CD4-positive, CD25-positive, alpha-beta regulatory T cell (primary cell): ENCODE results near the gene INHBE. TPM values are rescaled to one million over a fixed set of nuclear protein-coding genes. Genes with fewer than 3 reads are reported as not detected.

Source experiments
- ATAC-seq, 2 donors: fragments of 150-1000 bp; cut with Tn5 transposase; one replicate each; pipeline ENCODE4 v1.10.0; 2021; ENCODE audit warnings: low read depth in 2 of 2, moderate number of reproducible peaks in 2 of 2, moderate library complexity in 1 of 2
- DNase-seq, 3 donors: peaks; one replicate each; pipeline versions ENCODE4 v3.0.0 to v3.0.0-alpha.2; 2012 to 2022; ENCODE audit warnings: mixed read lengths in 1 of 3
- H3K27ac ChIP-seq: one replicate; pipeline ENCODE4 v1.7.0; 2013; ENCODE audit warnings: mild to moderate bottlenecking, low read length; ENCODE audit not compliant: insufficient read depth, poor library complexity, severe bottlenecking
- H3K27me3 ChIP-seq: one replicate; pipeline ENCODE4 v1.7.0; 2013; ENCODE audit warnings: low read length; ENCODE audit not compliant: control insufficient read depth, insufficient read depth
- H3K36me3 ChIP-seq: one replicate; pipeline ENCODE4 v1.7.0; 2013; ENCODE audit warnings: mild to moderate bottlenecking, low read length, moderate library complexity; ENCODE audit not compliant: control insufficient read depth, insufficient read depth
- H3K4me1 ChIP-seq: 2 replicates; pipeline ENCODE4 v1.7.0; 2013; ENCODE audit warnings: mild to moderate bottlenecking, low read length; ENCODE audit not compliant: insufficient read depth, control insufficient read depth, poor library complexity, severe bottlenecking
- H3K4me3 ChIP-seq: one replicate; pipeline ENCODE4 v1.7.0; 2013; ENCODE audit warnings: low read depth, mild to moderate bottlenecking, low read length, moderate library complexity
- H3K9me3 ChIP-seq, 2 experiments: 1 replicate in 1 of 2; 2 replicates in 1 of 2; pipeline ENCODE4 v1.7.0; 2013; ENCODE audit warnings: low read length in 2 of 2, mild to moderate bottlenecking in 1 of 2, moderate library complexity in 1 of 2; ENCODE audit not compliant: control insufficient read depth in 2 of 2
- H3K27ac Mint-ChIP-seq, 3 donors: one replicate each; pipeline ENCODE4 v1.8.0; 2020 to 2022; ENCODE audit warnings: mild to moderate bottlenecking in 3 of 3, mixed read lengths in 3 of 3, moderate library complexity in 2 of 3
- H3K27me3 Mint-ChIP-seq: one replicate; pipeline ENCODE4 v1.8.0; 2022; ENCODE audit warnings: mild to moderate bottlenecking, mixed read lengths
- H3K36me3 Mint-ChIP-seq: one replicate; pipeline ENCODE4 v1.8.0; 2020; ENCODE audit warnings: mixed read lengths
- H3K4me1 Mint-ChIP-seq, 4 donors: one replicate each; pipeline ENCODE4 v1.8.0; 2020 to 2022; ENCODE audit warnings: mixed read lengths in 4 of 4, mild to moderate bottlenecking in 1 of 4
- H3K4me3 Mint-ChIP-seq, 4 donors: one replicate each; pipeline ENCODE4 v1.8.0; 2020 to 2022; ENCODE audit warnings: mild to moderate bottlenecking in 4 of 4, mixed read lengths in 4 of 4, moderate library complexity in 3 of 4
- H3K9me3 Mint-ChIP-seq, 7 donors: one replicate each; pipeline ENCODE4 v1.8.0; 2020 to 2022; ENCODE audit warnings: mixed read lengths in 7 of 7, mild to moderate bottlenecking in 3 of 7, moderate library complexity in 2 of 7
- polyA plus RNA-seq, 4 donors: library from polyadenylated mRNA; unstranded; fragments of 300-500 nt; fragmentation: Illumina TruSeq; gene quantifications; one replicate each; pipeline ENCODE4 v1.2.3, GENCODE V29; 2021
- total RNA-seq: library from RNA; stranded (reverse); gene quantifications from one replicate; pipeline ENCODE4 v1.2.3, GENCODE V29; 2022

Gene INHBE
- total and polyA plus RNA-seq, 5 donors from 2014 or later: 0.06 TPM; not detected in 4

DNA sequence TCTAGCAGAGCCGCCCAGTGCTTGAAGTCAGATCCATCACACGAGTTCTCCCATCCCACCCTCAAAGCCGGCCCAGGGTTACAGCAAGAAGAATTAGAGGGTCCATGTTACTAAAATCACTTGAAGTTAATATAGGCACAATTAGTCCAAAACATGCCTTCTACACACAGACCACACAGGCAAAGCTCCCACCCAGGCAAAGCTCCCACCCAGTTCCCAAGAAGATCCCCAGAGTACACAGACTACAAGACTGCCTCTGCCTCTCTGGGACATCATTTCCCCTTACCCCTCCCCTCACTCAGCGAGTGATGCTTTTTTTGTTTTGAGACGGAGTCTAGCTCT, 7.8 kb downstream of the INHBE start:
- H3K27ac Mint-ChIP-seq: peak overlapping the region in 2 of 3 donors; percentile 16 to 88
- Histone ChIP-seq H3K4me1 (peaks cover 40% of the 10 kb centered on the region), H3K27ac (no peak overlapping the region), H3K27me3 (no peaks in the 10 kb centered on the region), H3K9me3 (no peaks in the 10 kb centered on the region), H3K4me3 (no peak overlapping the region), H3K36me3 (peaks cover 7% of the 10 kb centered on the region)
- peak overlapping the region; percentile 72 to 95 (median 89) for H3K4me3 Mint-ChIP-seq
- H3K4me1 Mint-ChIP-seq: peaks cover 5 to 59% (median 30%) of the 10 kb centered on the region in 4 donors
- ATAC-seq (no peak), DNase-seq (no peak)
- no peaks in the 10 kb centered on the region for H3K9me3 Mint-ChIP-seq
- peaks cover 44% of the 10 kb centered on the region for H3K27me3 Mint-ChIP-seq
- peaks cover 12% of the 10 kb centered on the region for H3K36me3 Mint-ChIP-seq

- Histone ChIP-seq H3K4me3 (no peak overlapping the region), H3K27ac (no peak overlapping the region), H3K9me3 (no peaks in the 10 kb centered on the region), H3K4me1 (peaks cover 33% of the 10 kb centered on the region), H3K27me3 (no peaks in the 10 kb centered on the region), H3K36me3 (peaks cover 18% of the 10 kb centered on the region)
- peaks cover 36% of the 10 kb centered on the region for H3K27me3 Mint-ChIP-seq
- H3K4me1 Mint-ChIP-seq: peaks cover 0 to 51% (median 28%) of the 10 kb centered on the region in 4 donors
- ATAC-seq (no peak), DNase-seq (no peak)
- H3K9me3 Mint-ChIP-seq: no peaks in the 10 kb centered on the region
- peaks cover 19% of the 10 kb centered on the region for H3K36me3 Mint-ChIP-seq
- H3K4me3 Mint-ChIP-seq: peak overlapping the region in 2 of 4 donors; percentile 17 to 79
- no peak overlapping the region for H3K27ac Mint-ChIP-seq
Measured at GRCh38 chr12:57464569-57464968, 9.5 kb downstream of the INHBE start.

DNA sequence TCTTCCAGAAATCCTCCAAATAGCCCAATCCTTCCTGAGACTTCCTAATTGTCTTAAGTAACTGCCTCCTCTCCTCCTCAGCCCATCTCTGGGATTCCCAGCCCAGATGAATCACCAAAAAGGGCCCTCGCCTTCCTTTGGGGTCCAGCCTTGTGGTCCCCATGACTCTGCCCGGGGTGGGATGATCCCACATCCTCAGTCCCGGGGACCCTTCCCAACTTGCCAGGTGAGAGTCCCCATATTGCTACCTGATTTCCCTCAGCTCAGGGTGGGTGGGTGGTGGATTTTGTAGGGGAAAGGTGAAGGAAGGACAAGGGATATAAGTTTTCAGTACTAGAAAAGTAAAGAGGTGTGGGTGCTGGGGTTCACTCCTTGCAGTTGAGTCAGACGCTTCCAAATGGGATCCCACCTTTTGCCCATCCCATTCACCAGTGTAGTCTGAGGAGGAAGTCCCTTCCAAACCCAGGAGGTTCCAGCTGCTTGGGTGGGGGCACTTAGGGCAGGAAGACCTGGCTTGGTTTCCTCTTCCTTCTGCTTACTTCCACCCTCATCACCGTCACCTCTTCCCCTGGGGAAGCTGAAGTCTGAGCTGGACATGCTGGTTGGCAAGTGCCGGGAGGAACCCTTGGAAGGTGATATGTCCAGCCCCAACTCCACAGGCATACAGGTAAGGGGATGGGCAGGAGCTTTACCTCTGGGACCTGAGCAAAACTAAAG, 10.1 kb downstream of the INHBE start:
- no peak overlapping the region for H3K4me3 ChIP-seq
- H3K36me3 Mint-ChIP-seq: peaks cover 19% of the 10 kb centered on the region
- H3K4me1 Mint-ChIP-seq: peaks cover 0 to 51% (median 25%) of the 10 kb centered on the region in 4 donors
- H3K27me3 Mint-ChIP-seq: peaks cover 32% of the 10 kb centered on the region
- no peak for DNase-seq
- no peak for ATAC-seq
- H3K9me3 Mint-ChIP-seq: no peaks in the 10 kb centered on the region
- H3K27ac Mint-ChIP-seq: peak overlapping the region in 2 of 3 donors; percentile 58 to 84
- H3K27ac ChIP-seq: no peak overlapping the region
- peaks cover 29% of the 10 kb centered on the region for H3K4me1 ChIP-seq
- H3K27me3 ChIP-seq: no peaks in the 10 kb centered on the region
- no peaks in the 10 kb centered on the region for H3K9me3 ChIP-seq
- peaks cover 25% of the 10 kb centered on the region for H3K36me3 ChIP-seq
- H3K4me3 Mint-ChIP-seq: peak overlapping the region in 2 of 4 donors; percentile 17 to 79

DNA sequence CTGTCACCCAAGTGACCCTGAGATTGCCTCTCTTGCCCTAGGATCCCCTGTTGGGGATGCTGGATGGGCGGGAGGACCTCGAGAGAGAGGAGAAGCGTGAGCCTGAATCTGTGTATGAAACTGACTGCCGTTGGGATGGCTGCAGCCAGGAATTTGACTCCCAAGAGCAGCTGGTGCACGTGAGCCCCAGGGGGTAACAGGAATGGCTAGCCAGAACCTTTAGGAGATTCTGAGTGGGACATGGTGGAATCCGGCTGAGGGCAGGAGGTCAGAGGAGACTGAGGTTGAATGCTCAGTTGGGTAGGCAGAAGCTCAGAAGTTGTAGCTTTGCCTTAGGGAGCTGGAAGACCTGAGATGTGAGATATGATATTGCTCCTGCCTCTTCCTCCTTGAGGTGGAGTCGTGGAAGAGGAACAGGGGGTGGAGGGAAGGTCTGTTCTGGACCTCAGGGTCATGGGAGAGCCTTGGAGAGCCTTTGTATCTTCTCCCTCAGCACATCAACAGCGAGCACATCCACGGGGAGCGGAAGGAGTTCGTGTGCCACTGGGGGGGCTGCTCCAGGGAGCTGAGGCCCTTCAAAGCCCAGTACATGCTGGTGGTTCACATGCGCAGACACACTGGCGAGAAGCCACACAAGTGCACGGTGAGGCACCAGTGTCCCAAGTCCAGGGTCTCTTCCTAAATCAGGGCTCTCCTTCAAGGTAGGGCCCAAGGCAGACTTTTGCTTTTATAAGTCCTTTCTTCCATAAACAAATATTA, 10.8 kb downstream of the INHBE start:
- ATAC-seq (no peak), DNase-seq (no peak)
- Mint-ChIP-seq H3K9me3 (no peaks in the 10 kb centered on the region), H3K4me1 (peaks cover 0 to 48% (median 20%) of the 10 kb centered on the region in 4 donors), H3K27me3 (peaks cover 26% of the 10 kb centered on the region), H3K36me3 (peaks cover 19% of the 10 kb centered on the region), H3K4me3 (peak overlapping the region in 1 of 4 donors; percentile 19), H3K27ac (peak overlapping the region in 2 of 3 donors; percentile 58 to 84)
- Histone ChIP-seq H3K27ac (no peak overlapping the region), H3K27me3 (no peaks in the 10 kb centered on the region), H3K4me1 (peaks cover 21% of the 10 kb centered on the region), H3K4me3 (no peak overlapping the region), H3K9me3 (no peaks in the 10 kb centered on the region), H3K36me3 (peaks cover 31% of the 10 kb centered on the region)

DNA sequence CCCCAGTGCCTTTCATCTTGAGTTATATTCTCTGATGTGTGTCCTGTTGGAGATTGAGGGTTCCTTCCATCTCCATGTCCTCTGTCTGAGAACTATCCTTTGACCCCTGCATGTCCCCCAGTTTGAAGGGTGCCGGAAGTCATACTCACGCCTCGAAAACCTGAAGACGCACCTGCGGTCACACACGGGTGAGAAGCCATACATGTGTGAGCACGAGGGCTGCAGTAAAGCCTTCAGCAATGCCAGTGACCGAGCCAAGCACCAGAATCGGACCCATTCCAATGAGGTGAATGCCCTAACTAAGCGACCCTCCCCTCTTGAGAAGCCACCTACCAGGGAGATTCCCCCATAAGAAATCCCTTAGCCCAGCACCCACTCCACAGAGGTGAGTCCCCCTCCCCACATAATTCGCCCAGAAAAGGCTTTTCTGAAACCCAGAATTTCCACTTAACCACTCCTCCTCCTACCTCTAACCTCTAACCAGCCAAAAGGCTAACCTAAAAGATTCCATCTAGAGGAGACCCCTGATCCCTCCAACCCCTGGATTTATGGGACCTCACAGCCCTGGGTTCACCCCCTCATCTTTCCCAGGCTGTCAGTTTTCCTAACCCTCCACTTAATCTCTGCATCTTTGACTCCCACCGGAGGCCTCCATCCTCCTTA, 12.2 kb downstream of the INHBE start:
- Histone ChIP-seq H3K9me3 (no peaks in the 10 kb centered on the region), H3K27ac (no peak overlapping the region), H3K4me1 (peaks cover 18% of the 10 kb centered on the region), H3K36me3 (peaks cover 45% of the 10 kb centered on the region), H3K4me3 (no peak overlapping the region), H3K27me3 (no peaks in the 10 kb centered on the region)
- H3K4me1 Mint-ChIP-seq: peaks cover 0 to 49% (median 28%) of the 10 kb centered on the region in 4 donors
- no peaks in the 10 kb centered on the region for H3K9me3 Mint-ChIP-seq
- peaks cover 29% of the 10 kb centered on the region for H3K36me3 Mint-ChIP-seq
- peak overlapping the region in 2 of 3 donors; percentile 55 to 78 for H3K27ac Mint-ChIP-seq
- no peak for DNase-seq
- H3K4me3 Mint-ChIP-seq: no peak overlapping the region
- peaks cover 19% of the 10 kb centered on the region for H3K27me3 Mint-ChIP-seq
- no peak for ATAC-seq

- H3K36me3 ChIP-seq: peaks cover 51% of the 10 kb centered on the region
- H3K27ac Mint-ChIP-seq: peak overlapping the region in 1 of 3 donors; percentile 78
- DNase-seq (no peak), ATAC-seq (no peak)
- H3K9me3 ChIP-seq: no peaks in the 10 kb centered on the region
- H3K27ac ChIP-seq: no peak overlapping the region
- peaks cover 35% of the 10 kb centered on the region for H3K36me3 Mint-ChIP-seq
- H3K9me3 Mint-ChIP-seq: no peaks in the 10 kb centered on the region
- peaks cover 0 to 49% (median 25%) of the 10 kb centered on the region in 4 donors for H3K4me1 Mint-ChIP-seq
- H3K27me3 Mint-ChIP-seq: peaks cover 13% of the 10 kb centered on the region
- H3K27me3 ChIP-seq: no peaks in the 10 kb centered on the region
- H3K4me3 ChIP-seq: no peak overlapping the region
- H3K4me1 ChIP-seq: peaks cover 16% of the 10 kb centered on the region
- H3K4me3 Mint-ChIP-seq: no peak overlapping the region
Measured at GRCh38 chr12:57467915-57468314, 12.8 kb downstream of the INHBE start.

- no peak for DNase-seq
- Mint-ChIP-seq H3K9me3 (no peaks in the 10 kb centered on the region), H3K4me3 (peak overlapping the region in 1 of 4 donors; percentile 25), H3K4me1 (peaks cover 0 to 59% (median 37%) of the 10 kb centered on the region in 4 donors), H3K27me3 (peaks cover 6% of the 10 kb centered on the region), H3K36me3 (peaks cover 47% of the 10 kb centered on the region), H3K27ac (peak overlapping the region in 1 of 3 donors; percentile 48)
- Histone ChIP-seq H3K4me1 (peaks cover 27% of the 10 kb centered on the region), H3K36me3 (peaks cover 65% of the 10 kb centered on the region), H3K27me3 (no peaks in the 10 kb centered on the region), H3K4me3 (no peak overlapping the region), H3K9me3 (no peaks in the 10 kb centered on the region), H3K27ac (no peak overlapping the region)
- ATAC-seq: no peak
Measured at GRCh38 chr12:57469296-57470164, 14.4 kb downstream of the INHBE start.
